Panc1 (cell line): ENCODE data around the gene SCGB1C2. TPM values are rescaled to one million over a fixed set of nuclear protein-coding genes. Genes with fewer than 3 reads are reported as not detected.

Source experiments
- ATAC-seq: fragments of 200-7000 bp; cut with Tn5 transposase; 2 replicates; pipeline ENCODE4 v1.9.1; 2020; ENCODE audit warnings: mild to moderate bottlenecking, moderate library complexity
- BruUV-seq: library from RNA; stranded (reverse); fragments of 400-500 nt; replicated peaks from 2 replicates; lab custom pipeline; 2021; lab: Mats Ljungman, UMichigan
- CTCF ChIA-PET: fragments of 300-600 bp; sonication (Branson Sonifier 250); formaldehyde crosslinking; loops from one replicate; lab custom pipeline; 2022; ENCODE audit warnings: antibody characterized with exemption; lab: Charles Lee
- POLR2A ChIA-PET: fragments of 300-600 bp; sonication (Branson Sonifier 250); formaldehyde crosslinking; loops from one replicate; lab custom pipeline; 2022; ENCODE audit warnings: antibody characterized with exemption; lab: Charles Lee
- DNase-seq: peaks from one replicate; pipeline ENCODE4 v3.0.0-alpha.2; 2010; ENCODE audit warnings: low read depth, low spot score
- H3K27ac ChIP-seq: 2 replicates; pipeline ENCODE4 v1.5.1; 2011; ENCODE audit warnings: mild to moderate bottlenecking, low read length, inconsistent platforms
- H3K27me3 ChIP-seq: fragments of 200-500 bp; sonication (Bioruptor generic); 2 replicates; pipeline ENCODE4 v1.6.0; 2014; ENCODE audit warnings: low read length, inconsistent platforms; ENCODE audit not compliant: control insufficient read depth, insufficient read depth
- H3K36me3 ChIP-seq: fragments of 200-500 bp; sonication (Bioruptor generic); 2 replicates; pipeline ENCODE4 v1.5.1; 2014; ENCODE audit warnings: inconsistent platforms, mild to moderate bottlenecking, low read length, moderate library complexity; ENCODE audit not compliant: control insufficient read depth, insufficient read depth
- H3K4me1 ChIP-seq: 2 replicates; pipeline ENCODE4 v1.5.1; 2011; ENCODE audit warnings: inconsistent platforms, mild to moderate bottlenecking, low read length, moderate library complexity; ENCODE audit not compliant: control insufficient read depth, insufficient read depth
- H3K4me3 ChIP-seq, 2 experiments: 2 replicates each; pipeline ENCODE4 v1.5.1; 2011 to 2012; ENCODE audit warnings: low read depth in 2 of 2, low read length in 2 of 2, mild to moderate bottlenecking in 2 of 2, inconsistent platforms in 1 of 2, moderate library complexity in 1 of 2
- H3K9me3 ChIP-seq: fragments of 200-500 bp; sonication (Bioruptor generic); 2 replicates; pipeline ENCODE4 v1.5.1; 2014; ENCODE audit warnings: low read depth, mild to moderate bottlenecking, inconsistent platforms, low read length, moderate library complexity; ENCODE audit not compliant: control insufficient read depth, insufficient read depth
- CTCF ChIP-seq: fragments of 450-650 bp; IDR thresholded peaks from 2 replicates; pipeline ENCODE4 v1.5.1; 2017; ENCODE audit warnings: mild to moderate bottlenecking
- POLR2AphosphoS5 ChIP-seq: IDR thresholded peaks from 2 replicates; pipeline ENCODE4 v1.6.1; 2012; ENCODE audit warnings: mild to moderate bottlenecking, low read depth, low read length, moderate library complexity
- REST ChIP-seq, 2 experiments: IDR thresholded peaks; 2 replicates each; pipeline ENCODE4 v1.6.1; 2011 to 2012; ENCODE audit warnings: low read depth in 2 of 2, control low read depth in 1 of 2, low read length in 1 of 2, mild to moderate bottlenecking in 1 of 2, moderate library complexity in 1 of 2; ENCODE audit not compliant: insufficient read depth in 1 of 2
- SIN3A ChIP-seq: IDR thresholded peaks from 2 replicates; pipeline ENCODE4 v1.6.1; 2012; ENCODE audit warnings: low read depth, mild to moderate bottlenecking, low read length, moderate library complexity, borderline replicate concordance; ENCODE audit not compliant: insufficient read depth
- TCF7L2 ChIP-seq: IDR thresholded peaks from 2 replicates; pipeline ENCODE4 v1.6.1; 2011; ENCODE audit warnings: mild to moderate bottlenecking, low read depth, low read length, inconsistent platforms
- in situ Hi-C: cut with HindIII; loops from 2 replicates; pipeline ENCODE4 v1.10.0; 2016; ENCODE audit warnings: low sequenced_read_pairs, low pct_unique_long_range_greater_than_20kb
- intact Hi-C: fragments of 100-400 bp; cut with micrococcal nuclease; formaldehyde crosslinking; loops from one replicate; pipeline ENCODE4 v1.10.0; 2022; ENCODE audit not compliant: unreplicated experiment
- total RNA-seq: library from RNA; stranded (reverse); gene quantifications from one replicate; pipeline ENCODE4 v1.2.1, GENCODE V29; 2021; ENCODE audit not compliant: unreplicated experiment

SCGB1C2 gene
- total RNA-seq, 1 experiment from 2014 or later, result not detected

GRCh38 chr17:159609-160008 is 22.2 kb downstream of the SCGB1C2 start:
- Histone ChIP-seq H3K4me1 (no peaks in the 10 kb centered on the region), H3K36me3 (no peaks in the 10 kb centered on the region), H3K4me3 (no peak overlapping the region), H3K27me3 (no peaks in the 10 kb centered on the region), H3K27ac (no peak overlapping the region), H3K9me3 (no peaks in the 10 kb centered on the region)
- ATAC-seq, result no peak
- TF ChIP-seq CTCF (no peak), SIN3A (no peak), TCF7L2 (no peak), POLR2AphosphoS5 (no peak), REST (IDR thresholded peaks at IDR 0.05; ENCODE audit: insufficient read depth in 1 of 2, low read depth in 2 of 2, low read length in 1 of 2) (no peak)
- CTCF ChIA-PET, result no interaction called here
- intact Hi-C loops, result no loop called here
- in situ Hi-C loops, result no loop called here
- POLR2A ChIA-PET, result no interaction called here
- no TSS peak for BruUV-seq
- no peak for DNase-seq

DNA sequence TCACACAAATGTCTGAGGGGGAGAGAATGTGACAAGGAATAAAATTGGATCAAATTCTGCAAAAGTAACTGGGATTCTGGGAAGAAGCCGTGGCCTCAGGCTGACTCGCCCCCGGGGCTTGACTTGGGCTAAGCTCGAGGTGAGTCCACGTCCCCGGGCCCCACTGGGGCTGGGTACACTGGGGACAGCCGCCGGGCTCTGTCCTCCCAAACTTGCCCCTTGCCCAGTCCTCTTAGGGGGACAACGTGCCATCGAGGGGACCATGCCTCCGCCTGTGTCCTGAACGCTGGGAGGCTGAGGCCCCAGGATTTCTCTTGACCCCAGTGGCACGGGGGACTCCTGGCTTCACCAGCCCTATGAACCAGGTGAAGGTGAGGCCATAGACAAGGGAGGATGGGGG is 23.0 kb downstream of the SCGB1C2 start:
- no peak for TF ChIP-seq TCF7L2
- no peak for TF ChIP-seq POLR2AphosphoS5
- no peak for TF ChIP-seq REST (IDR thresholded peaks at IDR 0.05; ENCODE audit: insufficient read depth in 1 of 2, low read depth in 2 of 2, low read length in 1 of 2)
- no peak for TF ChIP-seq SIN3A
- TF ChIP-seq CTCF, result no peak
- POLR2A ChIA-PET, result no interaction called here
- no peak overlapping the region for H3K27ac ChIP-seq

More for the DNA sequence above, 23.0 kb downstream of the SCGB1C2 start:
- Histone ChIP-seq H3K4me1 (no peaks in the 10 kb centered on the region), H3K27me3 (no peaks in the 10 kb centered on the region), H3K9me3 (no peaks in the 10 kb centered on the region), H3K4me3 (no peak overlapping the region), H3K36me3 (no peaks in the 10 kb centered on the region)
- no peak for ATAC-seq
- intact Hi-C loops (no loop called here), in situ Hi-C loops (no loop called here)
- BruUV-seq, result no TSS peak
- DNase-seq, result no peak
- CTCF ChIA-PET, result no interaction called here
